SK-N-SH treated with all-trans-retinoic acid at 6 μM for 48 hours (cell line): Measurements from ENCODE around the gene RFX4.
"Not testable (repeated sequence)": the region's sequence is repeated elsewhere in the genome, so short reads cannot be mapped to it uniquely, and the experiment has no call there.

Experiments
- ATAC-seq: fragments of 200-7000 bp; cut with Tn5 transposase; 3 replicates; pipeline ENCODE4 v1.9.1; 2020; ENCODE audit warnings: mild to moderate bottlenecking, moderate library complexity
- ARNTL ChIP-seq: fragments of 450-650 bp; formaldehyde crosslinking; IDR thresholded peaks from 2 replicates; pipeline ENCODE4 v1.5.0; 2020; ENCODE audit warnings: low read depth, mild to moderate bottlenecking, moderate library complexity, borderline replicate concordance
- BACH2 ChIP-seq: fragments of 250-450 bp; sonication (Bioruptor Pico); IDR thresholded peaks from 2 replicates; pipeline ENCODE4 v1.9.0; 2021; ENCODE audit warnings: mild to moderate bottlenecking, borderline replicate concordance
- CREB5 ChIP-seq: fragments of 250-450 bp; sonication (Bioruptor Pico); IDR thresholded peaks from 2 replicates; pipeline ENCODE4 v1.5.1; 2020; ENCODE audit warnings: low read depth, mild to moderate bottlenecking, moderate library complexity
- CSDC2 ChIP-seq: fragments of 250-450 bp; sonication (Bioruptor Pico); IDR thresholded peaks from 2 replicates; pipeline ENCODE4 v1.5.0; 2020; ENCODE audit warnings: mild to moderate bottlenecking, moderate library complexity
- ESRRG ChIP-seq: fragments of 250-450 bp; sonication (Bioruptor Pico); IDR thresholded peaks from 2 replicates; pipeline ENCODE4 v1.6.1; 2021; ENCODE audit warnings: mild to moderate bottlenecking
- ISL1 ChIP-seq: fragments of 250-450 bp; sonication (Bioruptor Pico); IDR thresholded peaks from 2 replicates; pipeline ENCODE4 v2.1.2; 2022; ENCODE audit warnings: mild to moderate bottlenecking, moderate library complexity
- OSR1 ChIP-seq: fragments of 250-450 bp; sonication (Bioruptor Pico); IDR thresholded peaks from 2 replicates; pipeline ENCODE4 v1.8.0; 2022; ENCODE audit warnings: moderate library complexity, mild to moderate bottlenecking, inconsistent platforms
- PPARA ChIP-seq: fragments of 250-450 bp; sonication (Bioruptor Pico); IDR thresholded peaks from 2 replicates; pipeline ENCODE4 v1.5.0; 2020; ENCODE audit warnings: mild to moderate bottlenecking, borderline replicate concordance
- RARB ChIP-seq: fragments of 250-450 bp; sonication (Bioruptor Pico); IDR thresholded peaks from 2 replicates; pipeline ENCODE4 v1.8.0; 2021; ENCODE audit warnings: mild to moderate bottlenecking, moderate library complexity
- SNAI2 ChIP-seq: fragments of 250-450 bp; sonication (Bioruptor Pico); IDR thresholded peaks from 2 replicates; pipeline ENCODE4 v1.5.0; 2020; ENCODE audit warnings: mild to moderate bottlenecking, moderate library complexity
- TCF4 ChIP-seq: fragments of 250-450 bp; sonication (Bioruptor Pico); IDR thresholded peaks from 2 replicates; pipeline ENCODE4 v1.8.0; 2021; ENCODE audit warnings: mild to moderate bottlenecking, moderate library complexity, borderline replicate concordance
- TOX ChIP-seq: fragments of 250-450 bp; sonication (Bioruptor Pico); IDR thresholded peaks from 2 replicates; pipeline ENCODE4 v1.8.0; 2021; ENCODE audit warnings: mild to moderate bottlenecking, moderate library complexity, borderline replicate concordance
- TSHZ2 ChIP-seq: fragments of 250-450 bp; sonication (Bioruptor Pico); IDR thresholded peaks from 2 replicates; pipeline ENCODE4 v1.5.0; 2020; ENCODE audit warnings: mild to moderate bottlenecking, moderate library complexity
- ZC3H10 ChIP-seq: fragments of 250-450 bp; sonication (Bioruptor Pico); IDR thresholded peaks from 2 replicates; pipeline ENCODE4 v1.5.1; 2021; ENCODE audit warnings: mild to moderate bottlenecking, moderate library complexity
- ZFP30 ChIP-seq: fragments of 450-650 bp; formaldehyde crosslinking; IDR thresholded peaks from 2 replicates; pipeline ENCODE4 v1.5.0; 2022; ENCODE audit warnings: mild to moderate bottlenecking, moderate library complexity
- ZNF565 ChIP-seq: fragments of 450-650 bp; formaldehyde crosslinking; conservative IDR thresholded peaks from 2 replicates; pipeline ENCODE4 v1.5.0; 2020; ENCODE audit warnings: low read depth, mild to moderate bottlenecking, moderate library complexity
- ZNF70 ChIP-seq: fragments of 450-650 bp; formaldehyde crosslinking; IDR thresholded peaks from 2 replicates; pipeline ENCODE4 v1.5.0; 2020; ENCODE audit warnings: mild to moderate bottlenecking, moderate library complexity
- ZNF8 ChIP-seq: fragments of 450-650 bp; formaldehyde crosslinking; IDR thresholded peaks from 2 replicates; pipeline ENCODE4 v1.5.0; 2020; ENCODE audit warnings: mild to moderate bottlenecking, moderate library complexity
- TF ChIP-seq, protein P1 (sequence below): fragments of 250-450 bp; sonication (Bioruptor Pico); IDR thresholded peaks from 2 replicates; pipeline ENCODE4 v1.8.0; 2020; ENCODE audit warnings: mild to moderate bottlenecking, moderate library complexity, borderline replicate concordance
- TF ChIP-seq, protein P2 (sequence below): fragments of 250-450 bp; sonication (Bioruptor Pico); IDR thresholded peaks from 2 replicates; pipeline ENCODE4 v1.5.1; 2021; ENCODE audit warnings: mild to moderate bottlenecking, moderate library complexity

RFX4 gene

DNA sequence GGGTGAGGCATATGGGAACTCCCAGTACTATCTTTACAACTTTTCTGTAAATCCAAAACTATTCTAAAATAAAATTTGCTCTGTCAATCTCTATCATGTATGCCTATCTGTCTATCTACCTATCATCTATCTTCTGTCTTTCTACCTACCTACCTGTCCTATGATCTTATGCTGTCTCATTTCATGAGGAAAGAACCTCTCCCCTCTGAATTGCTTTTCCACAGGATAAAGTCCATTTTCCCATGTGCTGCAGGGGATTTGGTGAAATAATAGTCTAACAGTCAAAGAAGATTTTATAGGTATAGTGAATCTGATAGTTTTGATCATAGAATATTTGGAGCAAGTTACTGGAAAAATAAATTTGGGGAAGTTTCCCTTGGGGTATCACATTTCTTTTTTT, 104.9 kb downstream of the RFX4 start:
- TF ChIP-seq BACH2 (no peak), ZFP30 (CRISPR knock-in tag) (no peak), ZNF8 (CRISPR knock-in tag) (no peak), ZNF565 (no peak), ARNTL (no peak)
- TF ChIP-seq, protein P1, sequence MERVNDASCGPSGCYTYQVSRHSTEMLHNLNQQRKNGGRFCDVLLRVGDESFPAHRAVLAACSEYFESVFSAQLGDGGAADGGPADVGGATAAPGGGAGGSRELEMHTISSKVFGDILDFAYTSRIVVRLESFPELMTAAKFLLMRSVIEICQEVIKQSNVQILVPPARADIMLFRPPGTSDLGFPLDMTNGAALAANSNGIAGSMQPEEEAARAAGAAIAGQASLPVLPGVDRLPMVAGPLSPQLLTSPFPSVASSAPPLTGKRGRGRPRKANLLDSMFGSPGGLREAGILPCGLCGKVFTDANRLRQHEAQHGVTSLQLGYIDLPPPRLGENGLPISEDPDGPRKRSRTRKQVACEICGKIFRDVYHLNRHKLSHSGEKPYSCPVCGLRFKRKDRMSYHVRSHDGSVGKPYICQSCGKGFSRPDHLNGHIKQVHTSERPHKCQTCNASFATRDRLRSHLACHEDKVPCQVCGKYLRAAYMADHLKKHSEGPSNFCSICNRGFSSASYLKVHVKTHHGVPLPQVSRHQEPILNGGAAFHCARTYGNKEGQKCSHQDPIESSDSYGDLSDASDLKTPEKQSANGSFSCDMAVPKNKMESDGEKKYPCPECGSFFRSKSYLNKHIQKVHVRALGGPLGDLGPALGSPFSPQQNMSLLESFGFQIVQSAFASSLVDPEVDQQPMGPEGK = no peak
- TF ChIP-seq, all 23 proteins: peak for 0
- ATAC-seq = no peak

- ATAC-seq = no peak
- TF ChIP-seq OSR1 (CRISPR knock-in tag) (no peak), TCF4 (CRISPR knock-in tag) (no peak), ZNF8 (CRISPR knock-in tag) (no peak), ZNF565 (no peak), ESRRG (CRISPR knock-in tag) (no peak), CREB5 (CRISPR knock-in tag) (no peak), BACH2 (no peak), ZFP30 (CRISPR knock-in tag) (no peak), ZNF70 (no peak), CSDC2 (CRISPR knock-in tag) (no peak), RARB (CRISPR knock-in tag) (no peak), TOX (no peak), ARNTL (no peak), ZC3H10 (CRISPR knock-in tag) (no peak), SNAI2 (no peak), TSHZ2 (no peak), ISL1 (no peak), PPARA (CRISPR knock-in tag) (no peak)
- TF ChIP-seq, protein P1 = no peak
- TF ChIP-seq, protein P2, sequence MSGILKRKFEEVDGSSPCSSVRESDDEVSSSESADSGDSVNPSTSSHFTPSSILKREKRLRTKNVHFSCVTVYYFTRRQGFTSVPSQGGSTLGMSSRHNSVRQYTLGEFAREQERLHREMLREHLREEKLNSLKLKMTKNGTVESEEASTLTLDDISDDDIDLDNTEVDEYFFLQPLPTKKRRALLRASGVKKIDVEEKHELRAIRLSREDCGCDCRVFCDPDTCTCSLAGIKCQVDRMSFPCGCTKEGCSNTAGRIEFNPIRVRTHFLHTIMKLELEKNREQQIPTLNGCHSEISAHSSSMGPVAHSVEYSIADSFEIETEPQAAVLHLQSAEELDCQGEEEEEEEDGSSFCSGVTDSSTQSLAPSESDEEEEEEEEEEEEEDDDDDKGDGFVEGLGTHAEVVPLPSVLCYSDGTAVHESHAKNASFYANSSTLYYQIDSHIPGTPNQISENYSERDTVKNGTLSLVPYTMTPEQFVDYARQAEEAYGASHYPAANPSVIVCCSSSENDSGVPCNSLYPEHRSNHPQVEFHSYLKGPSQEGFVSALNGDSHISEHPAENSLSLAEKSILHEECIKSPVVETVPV (CRISPR knock-in tag) = no peak
Observed at GRCh38 chr12:106690569-106691305, 107.9 kb downstream of the RFX4 start.

GRCh38 chr12:106692033-106692432, 109.2 kb downstream of the RFX4 start:
- not testable (repeated sequence) for ATAC-seq
